Aorta (tissue), 4 donors: ENCODE data around the gene NKX2-2. TPM values are rescaled to one million over a fixed set of nuclear protein-coding genes. Genes with fewer than 3 reads are reported as not detected.

Source experiments
- polyA plus RNA-seq, 2 donors: library from polyadenylated mRNA; stranded (reverse); fragments of 200-250 nt; gene quantifications; one replicate each; pipeline ENCODE4 v1.2.3, GENCODE V29; 2013
- total RNA-seq, 2 donors: library from RNA; stranded (reverse); fragmentation: NEBNext Ultra II Directional; extraction: Animal tissue kit (Norgen Biotek cat#: 25700); gene quantifications; one replicate each; pipeline ENCODE4 v1.2.1, GENCODE V29; 2021
- donor health status: healthy with polysubstance abuse.
- donor health status: Bipolar disorder and iron deficiency.
- donor health status: DM: no; HTN: no; CAD: no.
- donor health status: DM: yes; HTN: yes; CAD: no.

NKX2-2 gene
- total and polyA plus RNA-seq, 4 donors: 0.15 TPM; not detected in 3

Other genes with a start within 250 kb of the NKX2-2 start
- 10 to 100 TPM; 44.1 to 48.3 TPM for gene XRN2, start 210.7 kb downstream of the NKX2-2 start, total RNA-seq
- gene XRN2, start 210.7 kb downstream of the NKX2-2 start, polyA plus RNA-seq: 10 to 100 TPM; 24.3 to 28.9 TPM
- gene NKX2-4, start 116.5 kb downstream of the NKX2-2 start, total RNA-seq: not detected
- gene NKX2-4, start 116.5 kb downstream of the NKX2-2 start, polyA plus RNA-seq: not detected
- gene PAX1, start 191.6 kb upstream of the NKX2-2 start, total RNA-seq: not detected
- gene PAX1, start 191.6 kb upstream of the NKX2-2 start, polyA plus RNA-seq: not detected